ENCODE results near the gene NRL. TPM values are rescaled to one million over a fixed set of nuclear protein-coding genes. Genes with fewer than 3 reads are reported as not detected.

The NRL gene
- total and polyA plus RNA-seq, 2 donors (not counting 1 experiment from before 2014, with no cell fraction given), result 0.45 to 0.99 TPM

DNA sequence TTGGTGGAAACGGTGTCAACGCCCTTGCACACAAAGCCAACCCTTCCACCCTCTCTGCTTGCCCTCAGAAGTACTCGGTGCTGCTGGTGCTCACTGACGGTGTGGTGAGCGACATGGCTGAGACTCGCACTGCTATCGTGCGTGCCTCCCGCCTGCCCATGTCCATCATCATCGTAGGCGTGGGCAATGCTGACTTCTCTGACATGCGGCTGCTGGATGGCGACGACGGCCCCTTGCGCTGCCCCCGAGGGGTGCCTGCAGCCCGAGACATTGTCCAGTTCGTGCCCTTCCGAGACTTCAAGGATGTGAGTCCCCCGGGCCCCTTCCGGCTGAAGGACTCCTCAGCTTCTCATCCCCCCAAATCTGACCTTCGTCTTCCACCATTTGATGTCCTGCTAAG is 37.7 kb downstream of the NRL start:
- Histone ChIP-seq H2AFZ (ENCODE audit: low read length) (no peak overlapping the region), H3K9ac (ENCODE audit: insufficient read depth, low read length) (no peak overlapping the region), H3K79me2 (ENCODE audit: control insufficient read depth, insufficient read depth, low read length) (no peaks in the 10 kb centered on the region), H3K9me3 (ENCODE audit: control insufficient read depth, insufficient read depth, low read depth, low read length) (no peaks in the 10 kb centered on the region), H3K4me2 (ENCODE audit: extremely low read depth, insufficient read depth, low read length) (no peak overlapping the region), H3K4me3 (replicated peaks in 1 of 4; ENCODE audit: control extremely low read depth in 1 of 4, insufficient read depth in 1 of 4, low read depth in 3 of 4, low read length in 4 of 4) (no peak overlapping the region), H3K36me3 (ENCODE audit: control insufficient read depth, insufficient read depth, low read length) (no peaks in the 10 kb centered on the region), H3K27me3 (ENCODE audit: control insufficient read depth, insufficient read depth, low read length) (peaks cover 17% of the 10 kb centered on the region), H3K4me1 (ENCODE audit: control insufficient read depth, extremely low read depth, insufficient read depth, low read length) (peaks cover 3% of the 10 kb centered on the region), H4K20me1 (ENCODE audit: control insufficient read depth, extremely low read depth, insufficient read depth, low read length) (no peaks in the 10 kb centered on the region), H3K27ac (ENCODE audit: insufficient read depth, low read length) (no peak overlapping the region)
- TF ChIP-seq EZH2 (IDR thresholded peaks at IDR 0.05; ENCODE audit: low read length, missing control alignments) (no peak), CTCF (conservative IDR thresholded peaks at IDR 0.05 in 1 of 2, IDR thresholded peaks at IDR 0.05 in 1 of 2; ENCODE audit: low read depth in 1 of 2, low read length in 2 of 2) (no peak)
- DNase-seq (ENCODE audit: low read depth in 2 of 2), result no peak

- no peak overlapping the region for H3K9ac ChIP-seq (ENCODE audit: insufficient read depth, low read length)
- H3K36me3 ChIP-seq (ENCODE audit: control insufficient read depth, insufficient read depth, low read length), result no peaks in the 10 kb centered on the region
- H2AFZ ChIP-seq (ENCODE audit: low read length), result no peak overlapping the region
- no peak overlapping the region for H3K4me2 ChIP-seq (ENCODE audit: extremely low read depth, insufficient read depth, low read length)
- no peak overlapping the region for H3K4me3 ChIP-seq (replicated peaks in 1 of 4; ENCODE audit: control extremely low read depth in 1 of 4, insufficient read depth in 1 of 4, low read depth in 3 of 4, low read length in 4 of 4)
- TF ChIP-seq EZH2 (IDR thresholded peaks at IDR 0.05; ENCODE audit: low read length, missing control alignments) (no peak), CTCF (conservative IDR thresholded peaks at IDR 0.05 in 1 of 2, IDR thresholded peaks at IDR 0.05 in 1 of 2; ENCODE audit: low read depth in 1 of 2, low read length in 2 of 2) (no peak)
- H3K27me3 ChIP-seq (ENCODE audit: control insufficient read depth, insufficient read depth, low read length), result peaks cover 18% of the 10 kb centered on the region
- DNase-seq (ENCODE audit: low read depth in 2 of 2), result no peak
- H3K9me3 ChIP-seq (ENCODE audit: control insufficient read depth, insufficient read depth, low read depth, low read length), result no peaks in the 10 kb centered on the region
- H3K4me1 ChIP-seq (ENCODE audit: control insufficient read depth, extremely low read depth, insufficient read depth, low read length), result peaks cover 3% of the 10 kb centered on the region
- no peaks in the 10 kb centered on the region for H4K20me1 ChIP-seq (ENCODE audit: control insufficient read depth, extremely low read depth, insufficient read depth, low read length)
- H3K27ac ChIP-seq (ENCODE audit: insufficient read depth, low read length), result no peak overlapping the region
- H3K79me2 ChIP-seq (ENCODE audit: control insufficient read depth, insufficient read depth, low read length), result no peaks in the 10 kb centered on the region
Observed at GRCh38 chr14:24076302-24076601, 38.5 kb downstream of the NRL start.

- H3K27me3 ChIP-seq (ENCODE audit: control insufficient read depth, insufficient read depth, low read length), result peaks cover 18% of the 10 kb centered on the region
- H4K20me1 ChIP-seq (ENCODE audit: control insufficient read depth, extremely low read depth, insufficient read depth, low read length), result no peaks in the 10 kb centered on the region
- H3K9ac ChIP-seq (ENCODE audit: insufficient read depth, low read length), result no peak overlapping the region
- no peak for DNase-seq (ENCODE audit: low read depth in 2 of 2)
- no peaks in the 10 kb centered on the region for H3K79me2 ChIP-seq (ENCODE audit: control insufficient read depth, insufficient read depth, low read length)
- TF ChIP-seq CTCF (conservative IDR thresholded peaks at IDR 0.05 in 1 of 2, IDR thresholded peaks at IDR 0.05 in 1 of 2; ENCODE audit: low read depth in 1 of 2, low read length in 2 of 2) (no peak), EZH2 (IDR thresholded peaks at IDR 0.05; ENCODE audit: low read length, missing control alignments) (no peak)
- no peak overlapping the region for H3K27ac ChIP-seq (ENCODE audit: insufficient read depth, low read length)
- H3K4me2 ChIP-seq (ENCODE audit: extremely low read depth, insufficient read depth, low read length), result no peak overlapping the region
- no peak overlapping the region for H2AFZ ChIP-seq (ENCODE audit: low read length)
- no peaks in the 10 kb centered on the region for H3K36me3 ChIP-seq (ENCODE audit: control insufficient read depth, insufficient read depth, low read length)
- peaks cover under 1% of the 10 kb centered on the region for H3K4me1 ChIP-seq (ENCODE audit: control insufficient read depth, extremely low read depth, insufficient read depth, low read length)
- H3K4me3 ChIP-seq (replicated peaks in 1 of 4; ENCODE audit: control extremely low read depth in 1 of 4, insufficient read depth in 1 of 4, low read depth in 3 of 4, low read length in 4 of 4), result no peak overlapping the region
- no peaks in the 10 kb centered on the region for H3K9me3 ChIP-seq (ENCODE audit: control insufficient read depth, insufficient read depth, low read depth, low read length)
Observed at GRCh38 chr14:24075485-24076301, 39.1 kb downstream of the NRL start.

All from fibroblast of lung (primary cell).